Smooth muscle cell (in vitro differentiated cells): ENCODE results near the gene PZP. TPM values are rescaled to one million over a fixed set of nuclear protein-coding genes. Genes with fewer than 3 reads are reported as not detected.

Source experiments
- DNase-seq: peaks from one replicate; lab custom pipeline; 2025; ENCODE audit not compliant: unreplicated experiment; lab: John Stamatoyannopoulos, UW
- H2AFZ ChIP-seq: fragments of 200-600 bp; sonication (generic); 2 replicates; pipeline ENCODE4 v1.6.0; 2016; ENCODE audit warnings: antibody characterized with exemption, low read depth, mild to moderate bottlenecking
- H3F3A ChIP-seq: fragments of 200-600 bp; sonication (generic); 2 replicates; pipeline ENCODE4 v1.6.0; 2017; ENCODE audit warnings: antibody characterized with exemption, low read depth
- H3K27ac ChIP-seq: fragments of 200-600 bp; sonication (generic); 2 replicates; pipeline ENCODE4 v1.5.1; 2016; ENCODE audit warnings: low read depth, mild to moderate bottlenecking
- H3K27me3 ChIP-seq: fragments of 200-600 bp; sonication (generic); 2 replicates; pipeline ENCODE4 v1.6.1; 2016; ENCODE audit warnings: low read depth, mild to moderate bottlenecking
- H3K36me3 ChIP-seq: fragments of 200-600 bp; sonication (generic); 2 replicates; pipeline ENCODE4 v1.5.1; 2016; ENCODE audit warnings: low read depth
- H3K4me1 ChIP-seq: fragments of 200-600 bp; sonication (generic); 2 replicates; pipeline ENCODE4 v1.5.1; 2016; ENCODE audit warnings: low read depth
- H3K4me2 ChIP-seq: fragments of 200-600 bp; sonication (generic); 2 replicates; pipeline ENCODE4 v1.6.0; 2016; ENCODE audit warnings: mild to moderate bottlenecking
- H3K4me3 ChIP-seq: fragments of 200-600 bp; sonication (generic); 2 replicates; pipeline ENCODE4 v1.5.1; 2016; ENCODE audit warnings: mild to moderate bottlenecking
- H3K79me2 ChIP-seq: fragments of 200-600 bp; sonication (generic); 2 replicates; pipeline ENCODE4 v1.6.0; 2016; ENCODE audit warnings: low read depth, mild to moderate bottlenecking
- H3K9ac ChIP-seq: fragments of 200-600 bp; sonication (generic); 2 replicates; pipeline ENCODE4 v1.6.0; 2016; ENCODE audit warnings: low read depth
- H3K9me3 ChIP-seq: fragments of 200-600 bp; sonication (generic); replicated peaks from 2 replicates; pipeline ENCODE4 v1.5.1; 2016; ENCODE audit warnings: low read depth
- H4K20me1 ChIP-seq: fragments of 200-600 bp; sonication (generic); 2 replicates; pipeline ENCODE4 v1.6.0; 2016; ENCODE audit warnings: low read depth
- CTCF ChIP-seq: fragments of 200-600 bp; sonication (generic); IDR thresholded peaks from 2 replicates; pipeline ENCODE4 v1.5.1; 2017; ENCODE audit warnings: borderline replicate concordance, mild to moderate bottlenecking, antibody characterized with exemption; ENCODE audit not compliant: insufficient read depth, poor library complexity, severe bottlenecking
- WGBS: methylation state at CpG from one replicate; pipeline ENCODE4 v1.1.7; 2016; ENCODE audit warnings: low lambda C conversion rate; 5-methylcytosine and 5-hydroxymethylcytosine counted together
- polyA plus RNA-seq: library from polyadenylated mRNA; unstranded; fragments of >200 nt; fragmentation: Nextera tagmentation; extraction: Ambion mirVana; gene quantifications from 2 replicates; pipeline ENCODE4 v1.2.1, GENCODE V29; 2016
- total RNA-seq: library from RNA; depleted of rRNA; stranded (reverse); fragments of >200 nt; gene quantifications from 2 replicates; pipeline ENCODE4 v1.2.3, GENCODE V29; 2014

The PZP gene
- total and polyA plus RNA-seq, 2 experiments from 2014 or later, result not detected

GRCh38 chr12:9114946-9115345, 93.2 kb downstream of the PZP start:
- Histone ChIP-seq H3K9ac (no peak overlapping the region), H4K20me1 (no peaks in the 10 kb centered on the region), H3K27me3 (no peaks in the 10 kb centered on the region), H3K4me3 (peak overlapping the region; percentile 43), H3K27ac (peak overlapping the region; percentile 55), H2AFZ (no peak overlapping the region), H3K4me1 (peaks cover 15% of the 10 kb centered on the region), H3K9me3 (no peaks in the 10 kb centered on the region), H3K36me3 (no peaks in the 10 kb centered on the region), H3K79me2 (no peaks in the 10 kb centered on the region), H3F3A (peaks cover 7% of the 10 kb centered on the region), H3K4me2 (peak overlapping the region; percentile 82)
- no peak for TF ChIP-seq CTCF
- DNase-seq, result no peak

GRCh38 chr12:9113987-9114309, 94.2 kb downstream of the PZP start:
- Histone ChIP-seq H3K4me2 (peak overlapping the region; percentile 82), H3K36me3 (no peaks in the 10 kb centered on the region), H2AFZ (no peak overlapping the region), H4K20me1 (no peaks in the 10 kb centered on the region), H3K9me3 (no peaks in the 10 kb centered on the region), H3K4me3 (peak overlapping the region; percentile 43), H3K27me3 (no peaks in the 10 kb centered on the region), H3K79me2 (no peaks in the 10 kb centered on the region), H3K9ac (no peak overlapping the region), H3K4me1 (peaks cover 15% of the 10 kb centered on the region), H3K27ac (no peak overlapping the region), H3F3A (peaks cover 7% of the 10 kb centered on the region)
- DNase-seq, result no peak
- TF ChIP-seq CTCF, result no peak
- 86% methylated on average over 1 of the region's 1 CpG for WGBS

GRCh38 chr12:9113296-9113986, 94.8 kb downstream of the PZP start:
- no peaks in the 10 kb centered on the region for H3K27me3 ChIP-seq
- H3K4me3 ChIP-seq, result peak overlapping the region; percentile 43
- peaks cover 15% of the 10 kb centered on the region for H3K4me1 ChIP-seq
- peaks cover 7% of the 10 kb centered on the region for H3F3A ChIP-seq
- H3K27ac ChIP-seq, result no peak overlapping the region
- no peak for TF ChIP-seq CTCF
- H4K20me1 ChIP-seq, result no peaks in the 10 kb centered on the region
- H3K9me3 ChIP-seq, result no peaks in the 10 kb centered on the region
- no peaks in the 10 kb centered on the region for H3K36me3 ChIP-seq
- no peak overlapping the region for H2AFZ ChIP-seq
- H3K9ac ChIP-seq, result no peak overlapping the region
- no peaks in the 10 kb centered on the region for H3K79me2 ChIP-seq
- WGBS, result 86% methylated on average over 7 of the region's 7 CpGs
- H3K4me2 ChIP-seq, result peak overlapping the region; percentile 82
- DNase-seq, result no peak
